H1 (cell line): ENCODE data around the gene CNOT2. TPM values are rescaled to one million over a fixed set of nuclear protein-coding genes. Genes with fewer than 3 reads are reported as not detected.

Experiments
- CTCF ChIA-PET: fragments of 300-600 bp; sonication (Branson Sonifier 250); formaldehyde crosslinking; loops from one replicate; lab custom pipeline; 2021; ENCODE audit not compliant: partially characterized antibody; lab: Charles Lee
- POLR2A ChIA-PET: fragments of 300-600 bp; sonication (Branson Sonifier 250); formaldehyde crosslinking; loops from one replicate; lab custom pipeline; 2021; ENCODE audit warnings: inconsistent platforms; ENCODE audit not compliant: partially characterized antibody; lab: Charles Lee
- DNase-seq, 2 experiments: peaks; one replicate each; pipeline versions ENCODE4 v3.0.0 to v3.0.0-alpha.2; 2010 to 2022; ENCODE audit warnings: low spot score in 2 of 2, low read depth in 1 of 2, mixed read lengths in 1 of 2
- FAIRE-seq: peaks from 2 replicates; lab custom pipeline; 2011; peaks lifted over from hg19 to GRCh38; lab: Jason Lieb, UNC
- H2AFZ ChIP-seq: 2 replicates; pipeline ENCODE4 v1.8.1; 2012; ENCODE audit warnings: low read length, inconsistent platforms
- H2AK5ac ChIP-seq: 2 replicates; pipeline ENCODE4 v1.6.1; 2013; ENCODE audit warnings: low read depth, low read length
- H2BK120ac ChIP-seq: replicated peaks from 2 replicates; pipeline ENCODE3; 2013; ENCODE audit warnings: low read depth, low read length, inconsistent platforms
- H2BK12ac ChIP-seq: 2 replicates; pipeline ENCODE4 v1.6.1; 2013; ENCODE audit warnings: low read depth, low read length
- H2BK15ac ChIP-seq: 2 replicates; pipeline ENCODE4 v1.6.1; 2013; ENCODE audit warnings: low read length
- H2BK20ac ChIP-seq: 2 replicates; pipeline ENCODE4 v1.6.1; 2013; ENCODE audit warnings: low read length
- H2BK5ac ChIP-seq: 2 replicates; pipeline ENCODE4 v1.6.1; 2013; ENCODE audit warnings: low read depth, low read length
- H3K14ac ChIP-seq: 2 replicates; pipeline ENCODE4 v1.6.1; 2013; ENCODE audit warnings: inconsistent platforms; ENCODE audit not compliant: insufficient read length
- H3K18ac ChIP-seq: 2 replicates; pipeline ENCODE4 v1.6.1; 2013; ENCODE audit warnings: low read length; ENCODE audit errors: extremely low read depth
- H3K23ac ChIP-seq: 2 replicates; pipeline ENCODE4 v1.6.1; 2013; ENCODE audit warnings: inconsistent platforms; ENCODE audit not compliant: insufficient read length
- H3K23me2 ChIP-seq: 2 replicates; pipeline ENCODE4 v1.6.1; 2013; ENCODE audit warnings: low read depth, low read length
- H3K27ac ChIP-seq: 2 replicates; pipeline ENCODE4 v1.6.1; 2011; ENCODE audit warnings: low read depth, low read length, inconsistent platforms
- H3K27me3 ChIP-seq, 4 experiments: replicated peaks in 1 of 4; 1 replicate in 1 of 4; 2 replicates in 3 of 4; pipeline versions ENCODE4 v1.6.1 to v1.8.1; 2011 to 2013; ENCODE audit warnings: low read length in 3 of 4, mild to moderate bottlenecking in 3 of 4, inconsistent platforms in 2 of 4, mixed read lengths in 2 of 4, moderate library complexity in 1 of 4; ENCODE audit not compliant: control insufficient read depth in 3 of 4, insufficient read depth in 3 of 4; ENCODE audit errors: extremely low read depth in 1 of 4
- H3K36me3 ChIP-seq, 4 experiments: 2 replicates each; pipeline versions ENCODE4 v1.6.1 to v1.8.1; 2011 to 2013; ENCODE audit warnings: mild to moderate bottlenecking in 4 of 4, low read length in 3 of 4, moderate library complexity in 2 of 4, control low read depth in 1 of 4, inconsistent platforms in 1 of 4; ENCODE audit not compliant: insufficient read depth in 4 of 4, control insufficient read depth in 2 of 4
- H3K4ac ChIP-seq: replicated peaks from 2 replicates; pipeline ENCODE3; 2013; ENCODE audit warnings: low read length, low read depth, mixed read lengths, inconsistent platforms; ENCODE audit not compliant: insufficient read length
- H3K4me1 ChIP-seq, 4 experiments: replicated peaks in 1 of 4; 1 replicate in 1 of 4; 2 replicates in 3 of 4; pipeline versions ENCODE4 v1.6.1 to v1.8.1; 2011 to 2013; ENCODE audit warnings: low read length in 3 of 4, inconsistent platforms in 2 of 4, mixed read lengths in 1 of 4; ENCODE audit not compliant: insufficient read depth in 4 of 4, control insufficient read depth in 3 of 4
- H3K4me2 ChIP-seq, 2 experiments: 2 replicates each; pipeline versions ENCODE4 v1.6.1 to v1.8.1; 2011 to 2013; ENCODE audit warnings: low read depth in 2 of 2, low read length in 2 of 2, control low read depth in 1 of 2, inconsistent platforms in 1 of 2, mild to moderate bottlenecking in 1 of 2; ENCODE audit not compliant: insufficient read depth in 1 of 2
- H3K4me3 ChIP-seq, 4 experiments: fragments of 200-600, 300-600 bp in 1 of 4; sonication (generic), shearing (Covaris generic), sonication (Bioruptor Twin) in 1 of 4; 2 replicates each; pipeline versions ENCODE4 v1.5.1 to v1.8.1; 2011 to 2016; ENCODE audit warnings: low read length in 4 of 4, low read depth in 3 of 4, control low read depth in 2 of 4, inconsistent platforms in 2 of 4, mild to moderate bottlenecking in 2 of 4, mixed read lengths in 1 of 4, moderate library complexity in 1 of 4; ENCODE audit not compliant: insufficient read depth in 2 of 4; ENCODE audit errors: extremely low read depth in 1 of 4
- H3K56ac ChIP-seq: replicated peaks from 2 replicates; pipeline ENCODE3; 2013; ENCODE audit warnings: low read depth, mild to moderate bottlenecking, mixed read lengths, low read length, inconsistent platforms; ENCODE audit not compliant: insufficient read length
- H3K79me1 ChIP-seq: 2 replicates; pipeline ENCODE4 v1.6.1; 2013; ENCODE audit warnings: low read depth, low read length, control low read depth
- H3K79me2 ChIP-seq, 2 experiments: 2 replicates each; pipeline versions ENCODE4 v1.6.1 to v1.8.1; 2012 to 2013; ENCODE audit warnings: low read length in 2 of 2, mild to moderate bottlenecking in 2 of 2, inconsistent platforms in 1 of 2; ENCODE audit not compliant: insufficient read depth in 2 of 2, control insufficient read depth in 1 of 2
- H3K9ac ChIP-seq, 4 experiments: replicated peaks in 1 of 4; 1 replicate in 1 of 4; 2 replicates in 3 of 4; pipeline versions ENCODE4 v1.6.1 to v1.8.1; 2011 to 2013; ENCODE audit warnings: low read depth in 3 of 4, low read length in 3 of 4, control low read depth in 2 of 4, mild to moderate bottlenecking in 2 of 4, moderate library complexity in 2 of 4, inconsistent platforms in 1 of 4; ENCODE audit errors: extremely low read depth in 1 of 4
- H3K9me3 ChIP-seq, 2 experiments: 2 replicates each; pipeline versions ENCODE4 v1.6.1 to v1.8.1; 2012 to 2013; ENCODE audit warnings: mild to moderate bottlenecking in 2 of 2, moderate library complexity in 2 of 2, control low read depth in 1 of 2, inconsistent platforms in 1 of 2, low read depth in 1 of 2, low read length in 1 of 2, mixed read lengths in 1 of 2; ENCODE audit not compliant: insufficient read depth in 2 of 2
- H4K20me1 ChIP-seq, 2 experiments: replicated peaks in 1 of 2; 2 replicates each; pipeline versions ENCODE3 to v1.8.1; 2011 to 2013; ENCODE audit warnings: inconsistent platforms in 2 of 2, low read length in 2 of 2, mild to moderate bottlenecking in 1 of 2; ENCODE audit not compliant: insufficient read depth in 2 of 2, control insufficient read depth in 1 of 2
- H4K5ac ChIP-seq: 2 replicates; pipeline ENCODE4 v1.6.1; 2013; ENCODE audit warnings: low read length, low read depth, mixed read lengths, inconsistent platforms; ENCODE audit not compliant: insufficient read length
- H4K8ac ChIP-seq: 2 replicates; pipeline ENCODE4 v1.8.0; 2013; ENCODE audit warnings: mild to moderate bottlenecking, moderate library complexity, low read length, inconsistent platforms; ENCODE audit not compliant: insufficient read depth; ENCODE audit errors: extremely low read depth
- H4K91ac ChIP-seq: replicated peaks from 2 replicates; pipeline ENCODE3; 2013; ENCODE audit warnings: low read length, mixed read lengths, inconsistent platforms; ENCODE audit not compliant: insufficient read length
- ATF3 ChIP-seq: IDR thresholded peaks from 2 replicates; pipeline ENCODE4 v1.6.1; 2011; ENCODE audit warnings: low read depth, mild to moderate bottlenecking, low read length; ENCODE audit not compliant: insufficient read depth
- BRCA1 ChIP-seq: IDR thresholded peaks from 2 replicates; pipeline ENCODE4 v1.6.1; 2012; ENCODE audit warnings: low read depth, low read length, improper control_type of control experiment
- EZH2 ChIP-seq: fragments of 200-600 bp; sonication (generic); IDR thresholded peaks from 2 replicates; pipeline ENCODE4 v1.7.1; 2012; ENCODE audit warnings: low read depth, mild to moderate bottlenecking, moderate library complexity, low read length, inconsistent platforms; ENCODE audit not compliant: severe bottlenecking
- GTF2F1 ChIP-seq: IDR thresholded peaks from 2 replicates; pipeline ENCODE4 v1.6.1; 2012; ENCODE audit warnings: low read depth, low read length, improper control_type of control experiment, borderline replicate concordance
- JUN ChIP-seq: IDR thresholded peaks from 2 replicates; pipeline ENCODE4 v1.6.1; 2011; ENCODE audit warnings: low read depth, mild to moderate bottlenecking, improper control_type of control experiment, low read length
- KDM4A ChIP-seq: IDR thresholded peaks from one replicate; pipeline ENCODE4 v1.7.1; 2012; ENCODE audit warnings: low read depth, mild to moderate bottlenecking, moderate library complexity, low read length, inconsistent platforms; ENCODE audit not compliant: severe bottlenecking
- KDM5A ChIP-seq: fragments of 200-600 bp; IDR thresholded peaks from 2 replicates; pipeline ENCODE4 v1.7.1; 2012; ENCODE audit warnings: mild to moderate bottlenecking, low read length, inconsistent platforms, mixed read lengths
- NANOG ChIP-seq: IDR thresholded peaks from 2 replicates; pipeline ENCODE4 v1.6.1; 2011; ENCODE audit warnings: low read length, low read depth, mild to moderate bottlenecking, inconsistent platforms; ENCODE audit not compliant: insufficient read depth, poor library complexity, severe bottlenecking
- NRF1 ChIP-seq: IDR thresholded peaks from 2 replicates; pipeline ENCODE4 v1.6.1; 2011; ENCODE audit warnings: mild to moderate bottlenecking, low read depth, low read length, improper control_type of control experiment
- SAP30 ChIP-seq: fragments of 300-600 bp; sonication (generic); IDR thresholded peaks from 2 replicates; pipeline ENCODE4 v1.7.1; 2012; ENCODE audit warnings: low read length, moderate library complexity, mild to moderate bottlenecking, inconsistent platforms; ENCODE audit not compliant: insufficient read depth, insufficient replicate concordance
- SIX5 ChIP-seq: IDR thresholded peaks from 2 replicates; pipeline ENCODE4 v1.6.1; 2011; ENCODE audit warnings: mild to moderate bottlenecking, low read depth, low read length
- SP4 ChIP-seq: IDR thresholded peaks from 2 replicates; pipeline ENCODE4 v1.6.1; 2012; ENCODE audit warnings: low read length, inconsistent platforms
- SRF ChIP-seq: IDR thresholded peaks from 2 replicates; pipeline ENCODE4 v1.6.1; 2011; ENCODE audit warnings: mild to moderate bottlenecking, low read depth, low read length, moderate library complexity
- ZNF274 ChIP-seq: IDR thresholded peaks from 2 replicates; pipeline ENCODE4 v1.7.0; 2012; ENCODE audit warnings: low read length, borderline replicate concordance; ENCODE audit errors: extremely low read depth
- WGBS, 2 experiments: shearing (Covaris generic) in 1 of 2; methylation state at CpG; one replicate each; pipeline versions ENCODE4 v1.1.6 to v1.1.7; 2013 to 2015; ENCODE audit warnings: low lambda C conversion rate in 2 of 2, mixed read lengths in 2 of 2, inconsistent platforms in 1 of 2, low coverage in 1 of 2, missing lambda C conversion rate in 1 of 2; ENCODE audit not compliant: insufficient replicate concordance in 2 of 2, insufficient coverage in 1 of 2, insufficient read length in 1 of 2; ENCODE audit errors: extremely low coverage in 1 of 2, missing lambda C conversion rate in 1 of 2; 5-methylcytosine and 5-hydroxymethylcytosine counted together
- polyA plus RNA-seq, 7 experiments: library from polyadenylated mRNA; depleted of rRNA in 3 of 7; stranded (reverse) in 5 of 7; unstranded in 2 of 7; fragments of >200 nt in 5 of 7; fragments of 200-250 nt in 2 of 7; gene quantifications; 1 replicate in 5 of 7; 2 replicates in 1 of 7; 4 replicates in 1 of 7; pipeline versions ENCODE4 v1.2.1 to v1.2.3, GENCODE V29; 2011 to 2013; ENCODE audit warnings: missing spikeins in 2 of 7, mixed read lengths in 2 of 7
- total RNA-seq: library from RNA; stranded (reverse); fragmentation: NEBNext Ultra II Directional; extraction: Animal tissue kit (Norgen Biotek cat#: 25700); gene quantifications from 2 replicates; pipeline ENCODE4 v1.2.1, GENCODE V29; 2021

The CNOT2 gene
- total and polyA plus RNA-seq, 2 of the 8 experiments (the other 6 are each of a cell fraction or from before 2014, with no cell fraction given), result 61.2 to 64.8 TPM

- Histone ChIP-seq H3K79me2 (peaks cover 4 to 97% of the 10 kb centered on the region in 2 experiments), H4K20me1 (peaks cover 0 to 16% of the 10 kb centered on the region in 2 experiments), H4K8ac (no peak overlapping the region), H3K4me3 (no peak overlapping the region), H3K23me2 (no peaks in the 10 kb centered on the region), H3K14ac (no peak overlapping the region), H3K27ac (no peak overlapping the region), H3K9ac (no peak overlapping the region), H2AFZ (no peak overlapping the region), H3K23ac (no peak overlapping the region), H3K4ac (no peak overlapping the region), H4K5ac (no peak overlapping the region), H3K9me3 (no peaks in the 10 kb centered on the region), H2BK12ac (no peak overlapping the region), H3K56ac (no peak overlapping the region), H3K36me3 (no peaks in the 10 kb centered on the region; a peak in 1 of 8 replicates), H2BK20ac (no peak overlapping the region), H2BK5ac (no peak overlapping the region), H3K18ac (no peak overlapping the region), H2BK120ac (no peak overlapping the region), H2BK15ac (no peak overlapping the region), H3K27me3 (no peaks in the 10 kb centered on the region), H2AK5ac (no peak overlapping the region), H3K79me1 (no peaks in the 10 kb centered on the region; the same call in 1 of the 2 replicates), H4K91ac (no peak overlapping the region), H3K4me2 (no peak overlapping the region), H3K4me1 (peaks cover 0 to 8% (median 0%) of the 10 kb centered on the region in 4 experiments; a peak in 1 of 7 replicates)
- DNase-seq, result no peak
- POLR2A ChIA-PET, result interaction anchor here (0.7 to 2.6 kb wide), 3 partner anchors 10 to 29 kb away, joined by 3 to 13 read pairs (median 5); partner anchors contain the start of gene CNOT2
- FAIRE-seq, result no peak
- CTCF ChIA-PET, result no interaction called here
- WGBS, 2 experiments, result 88 to 100% methylated on average over 2 to 4 of the region's 4 CpGs
- no peak for TF ChIP-seq SAP30
- TF ChIP-seq NRF1, result no peak
- TF ChIP-seq EZH2, result no peak
- no peak for TF ChIP-seq BRCA1
- TF ChIP-seq JUN, result no peak
- no peak for TF ChIP-seq ATF3
- TF ChIP-seq ZNF274, result no peak
- no peak for TF ChIP-seq KDM4A
- no peak for TF ChIP-seq KDM5A
- no peak for TF ChIP-seq GTF2F1
- TF ChIP-seq SRF, result no peak
- TF ChIP-seq NANOG, result no peak
- no peak for TF ChIP-seq SP4
- no peak for TF ChIP-seq SIX5
Measured at GRCh38 chr12:70252832-70253231, 9.6 kb downstream of the CNOT2 start.
